NCI-H2227 treated with DMSO at 0.1 percent for 48 hours (cell line): ENCODE measurements around the gene DDAH1.
"Not testable (repeated sequence)": the region's sequence is repeated elsewhere in the genome, so short reads cannot be mapped to it uniquely, and the experiment has no call there.

Experiments
- DNase-seq: peaks from one replicate; lab custom pipeline; 2025; lab: John Stamatoyannopoulos, UW

The DDAH1 gene

DNA sequence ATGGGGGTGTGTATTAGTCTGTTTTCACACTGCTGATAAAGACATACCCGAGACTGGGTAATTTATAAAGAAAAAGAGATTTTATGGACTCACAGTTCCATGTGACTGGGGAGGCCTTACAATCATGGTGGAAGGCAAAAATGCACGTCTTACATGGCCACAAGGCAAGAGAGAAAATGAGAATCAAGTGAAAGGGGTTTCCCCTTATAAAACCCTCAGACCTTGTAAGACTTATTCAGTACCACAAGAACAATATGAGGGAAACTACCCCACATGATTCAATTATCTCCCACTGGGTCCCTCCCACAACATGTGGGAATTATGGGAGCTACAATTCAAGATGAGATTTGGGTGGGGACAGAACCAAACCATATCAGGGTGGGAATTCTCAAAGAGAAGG is 5.2 kb upstream of the DDAH1 start:
- not testable (repeated sequence) for DNase-seq

- DNase-seq = no peak
These were observed 3.1 kb upstream of the DDAH1 start for GRCh38 chr1:85467929-85468540.

DNA sequence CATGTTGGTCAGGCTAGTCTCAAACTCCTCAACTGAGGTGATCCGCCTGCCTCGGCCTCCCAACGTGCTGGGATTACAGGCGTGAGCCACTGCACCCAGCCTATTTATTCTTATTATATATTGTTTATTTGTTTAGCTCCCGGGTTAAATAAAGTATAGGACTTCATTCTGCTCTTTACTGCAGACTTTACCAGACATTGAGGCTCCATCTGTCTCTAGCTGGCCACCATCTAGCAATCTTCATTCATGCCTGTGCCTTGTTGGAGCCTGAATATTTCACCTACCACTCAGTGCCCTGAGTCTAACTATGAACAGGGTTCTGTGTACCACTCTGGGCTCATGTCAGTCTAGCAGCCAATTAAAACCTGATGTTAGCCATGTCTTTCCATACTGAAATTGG is 2.1 kb upstream of the DDAH1 start:
- no peak for DNase-seq

- DNase-seq = no peak
These were observed 801 bp upstream of the DDAH1 start for GRCh38 chr1:85465786-85466134.

DNA sequence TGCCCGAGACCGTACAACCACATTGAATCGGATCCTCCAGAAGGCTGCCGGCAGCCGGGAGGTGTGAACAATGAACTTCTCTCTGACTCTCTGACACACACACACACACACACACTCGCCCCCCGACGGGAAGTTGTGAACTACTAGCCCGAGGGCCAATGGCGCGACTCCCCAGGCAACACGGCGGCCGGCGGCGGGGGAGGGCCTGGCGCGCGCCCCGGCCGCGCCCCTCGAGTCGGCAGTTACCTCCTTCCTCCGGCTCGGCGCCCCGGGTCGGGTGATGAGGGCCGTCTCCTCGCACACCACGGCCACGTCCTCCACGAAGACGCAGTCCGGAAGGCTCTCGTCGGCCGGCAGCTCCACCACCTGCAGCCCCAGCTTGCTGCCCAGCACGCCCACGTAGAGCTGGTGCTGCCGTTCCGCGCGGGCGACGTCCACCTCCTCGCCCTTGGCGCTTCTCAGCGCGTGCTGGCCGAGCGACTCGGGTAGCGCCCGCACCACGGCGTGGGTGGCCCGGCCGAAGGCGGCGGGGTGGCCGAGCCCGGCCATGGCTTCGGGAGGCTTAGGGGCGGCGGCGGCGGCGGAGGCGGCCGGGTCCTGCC is 361 bp downstream of the DDAH1 start:
- no peak for DNase-seq

DNA sequence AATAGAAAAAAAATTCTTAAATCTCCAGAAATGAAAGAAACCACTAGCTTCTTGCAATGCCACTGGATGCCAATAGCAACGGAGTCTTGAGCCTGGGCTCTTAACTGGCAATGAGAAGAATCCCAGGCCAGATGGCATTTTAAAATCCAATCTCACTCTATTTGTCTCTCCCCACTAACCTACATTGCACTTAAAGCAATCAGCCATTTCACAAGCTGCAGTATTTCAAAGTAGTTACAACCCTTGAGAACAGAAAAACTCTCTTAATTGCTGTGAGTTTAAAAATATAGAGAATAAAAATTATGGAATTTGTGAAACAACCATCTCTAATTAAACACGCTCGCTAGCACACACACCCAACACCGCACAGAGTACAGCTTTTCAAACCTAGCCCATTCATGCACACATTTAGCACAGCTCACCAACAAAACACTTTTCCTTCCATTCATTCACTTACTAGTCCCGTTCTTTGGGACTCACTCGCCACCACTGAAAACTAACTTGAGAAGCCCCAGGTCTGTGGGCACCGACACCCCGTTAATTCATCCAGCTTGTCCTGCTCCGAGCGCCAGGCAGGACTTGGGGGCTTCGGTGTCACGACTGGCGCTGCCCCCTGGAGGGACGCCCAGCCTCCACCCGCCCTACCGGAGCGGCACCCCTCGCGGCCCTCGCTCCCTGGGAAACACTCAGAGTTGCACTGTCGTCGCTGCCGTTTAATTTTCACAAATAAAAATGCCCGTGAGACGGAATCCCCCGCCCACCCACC is 1.0 kb downstream of the DDAH1 start:
- DNase-seq = peak; percentile 5

DNA sequence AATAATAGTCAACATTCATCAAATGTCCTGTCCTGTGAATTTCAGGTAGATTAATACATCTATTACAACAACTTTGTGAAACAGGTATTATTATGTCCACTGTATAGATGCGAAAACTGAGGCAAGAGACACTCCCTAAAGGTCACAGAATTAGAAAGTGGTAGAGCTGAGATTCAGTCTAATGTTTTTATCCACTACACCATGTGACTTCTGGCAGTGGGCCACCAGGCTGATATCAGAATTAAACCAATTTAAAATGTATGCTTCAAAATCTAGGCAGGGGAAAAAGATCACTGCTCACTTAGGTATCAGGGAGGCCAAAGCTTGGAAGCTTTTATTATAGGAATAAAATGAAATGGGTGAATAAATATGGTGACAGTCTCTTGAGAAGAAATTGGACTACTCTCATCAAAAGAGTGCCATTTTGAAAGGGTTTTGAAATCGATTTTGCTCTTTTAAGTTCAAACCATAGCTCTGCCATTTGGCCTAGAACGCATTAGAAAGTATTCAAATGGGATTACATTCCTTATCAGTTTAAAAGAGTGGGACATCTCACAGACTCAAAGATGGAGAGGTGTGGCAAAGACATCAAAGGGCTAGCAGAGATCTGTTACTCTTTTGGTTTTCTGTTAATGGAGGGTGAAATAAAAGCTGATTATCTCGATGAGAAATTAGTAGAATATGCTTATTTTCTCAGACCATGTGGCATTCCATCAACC is 1.9 kb downstream of the DDAH1 start:
- DNase-seq = no peak

DNA sequence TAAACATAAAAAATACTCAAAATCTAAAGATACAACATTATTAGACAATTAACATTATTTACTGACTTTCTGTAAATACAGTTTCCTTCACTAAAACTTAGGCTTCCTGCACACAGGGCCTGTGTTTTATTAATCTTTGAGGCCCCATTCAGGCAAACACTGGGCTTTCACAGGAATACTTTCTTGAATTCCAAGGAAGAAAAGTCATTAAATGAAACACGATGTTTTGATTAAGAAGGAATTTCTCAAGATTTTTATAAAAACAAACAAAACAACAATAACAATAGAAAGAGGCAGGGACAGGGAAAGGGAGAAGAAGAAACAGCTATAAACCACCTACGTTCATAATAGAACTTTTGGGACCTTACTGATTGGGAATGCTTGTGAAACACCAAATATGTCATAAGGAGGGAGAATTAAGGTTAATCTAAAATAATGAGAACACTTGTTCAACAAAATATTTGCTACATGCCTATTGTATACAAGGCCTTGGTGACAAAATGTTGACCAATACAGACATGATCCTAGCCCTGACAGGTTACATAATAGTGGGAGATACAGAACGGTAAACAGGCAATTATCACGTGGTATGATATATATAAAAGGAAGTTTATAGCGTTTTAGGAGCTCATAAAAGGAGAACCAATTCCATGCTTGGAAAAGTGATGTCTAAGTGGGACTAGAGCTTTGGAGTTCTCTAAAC is 3.6 kb downstream of the DDAH1 start:
- no peak for DNase-seq

DNA sequence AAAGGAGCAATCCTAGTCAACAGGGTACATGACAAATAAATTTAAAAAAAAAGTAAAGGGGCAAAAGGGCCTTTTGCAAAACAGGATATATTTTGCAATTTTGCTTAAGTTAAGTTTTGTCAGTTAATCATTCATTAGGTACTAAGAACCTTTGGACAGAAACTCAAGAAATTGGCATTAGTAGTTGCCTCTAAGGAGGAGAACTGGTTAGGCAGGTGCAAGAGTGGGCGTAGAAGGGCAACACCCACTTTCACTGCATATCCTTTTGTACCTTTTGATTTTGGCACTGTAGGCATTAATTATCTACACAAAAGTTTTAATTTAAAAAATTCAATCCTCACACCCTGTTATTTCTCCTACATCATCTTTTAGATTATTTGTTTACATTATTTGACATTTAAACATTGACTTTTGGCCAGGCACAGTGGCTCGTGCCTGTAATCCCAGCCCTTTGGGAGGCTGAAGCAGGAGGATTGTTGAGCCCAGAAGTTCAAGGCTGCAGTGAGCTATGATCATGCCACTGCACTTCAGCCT is 4.3 kb downstream of the DDAH1 start:
- DNase-seq = no peak

DNA sequence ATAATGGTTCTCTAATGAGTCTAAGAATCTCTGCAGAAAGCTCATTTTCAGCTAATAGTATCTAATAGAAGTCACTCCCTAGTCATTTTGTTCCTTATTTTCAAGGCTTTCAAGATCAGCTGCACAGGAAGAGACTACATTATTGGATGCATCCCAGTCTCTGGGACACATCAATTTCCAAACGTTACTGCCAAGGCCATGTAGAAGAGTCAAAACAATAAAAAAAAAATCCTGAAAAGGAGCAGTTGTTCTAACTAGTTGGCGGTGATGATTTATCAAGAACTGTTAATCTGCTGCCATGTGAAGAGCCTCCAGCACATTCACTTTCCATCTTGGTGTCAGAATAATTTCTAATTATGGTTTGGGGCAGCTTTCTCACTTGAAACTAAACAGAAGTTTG is 5.7 kb downstream of the DDAH1 start:
- DNase-seq = no peak

- no peak for DNase-seq
These were observed 10.7 kb downstream of the DDAH1 start for GRCh38 chr1:85454214-85454613.

- DNase-seq = no peak
These were observed 11.2 kb downstream of the DDAH1 start for GRCh38 chr1:85453640-85454194.

GRCh38 chr1:85452948-85453347 is 12.0 kb downstream of the DDAH1 start:
- DNase-seq = no peak

DNA sequence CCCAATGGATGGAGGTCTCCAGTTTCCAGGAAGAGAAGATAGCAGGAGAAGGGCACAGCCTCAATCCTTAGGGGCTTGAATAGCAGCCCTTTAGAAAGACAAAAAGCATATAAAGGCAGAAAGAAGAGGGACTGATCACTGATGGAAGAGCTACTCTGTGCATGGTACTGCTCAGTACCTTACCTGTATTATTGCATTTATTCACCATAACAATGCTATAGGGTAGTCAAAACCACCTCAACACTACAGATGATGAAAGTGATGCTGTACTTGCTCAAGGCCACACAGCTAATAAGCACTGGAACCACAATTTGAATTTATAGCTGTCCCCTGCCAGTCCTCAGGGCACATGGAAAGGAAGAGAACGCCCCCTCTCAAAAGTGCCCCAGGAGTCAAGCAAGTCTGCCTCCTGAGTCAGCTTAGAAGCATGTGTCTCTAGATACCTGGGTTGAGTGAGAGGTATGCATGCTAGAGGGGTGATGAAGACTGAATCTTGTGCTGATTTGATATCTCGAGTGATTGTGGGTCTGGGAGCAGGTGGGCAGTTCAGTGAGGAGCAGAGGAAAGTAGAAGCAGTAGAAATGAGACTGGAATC is 13.6 kb downstream of the DDAH1 start:
- DNase-seq = no peak

GRCh38 chr1:85450832-85451231 is 14.1 kb downstream of the DDAH1 start:
- DNase-seq = no peak

- no peak for DNase-seq
These were observed 15.6 kb downstream of the DDAH1 start for GRCh38 chr1:85449356-85449755.

DNA sequence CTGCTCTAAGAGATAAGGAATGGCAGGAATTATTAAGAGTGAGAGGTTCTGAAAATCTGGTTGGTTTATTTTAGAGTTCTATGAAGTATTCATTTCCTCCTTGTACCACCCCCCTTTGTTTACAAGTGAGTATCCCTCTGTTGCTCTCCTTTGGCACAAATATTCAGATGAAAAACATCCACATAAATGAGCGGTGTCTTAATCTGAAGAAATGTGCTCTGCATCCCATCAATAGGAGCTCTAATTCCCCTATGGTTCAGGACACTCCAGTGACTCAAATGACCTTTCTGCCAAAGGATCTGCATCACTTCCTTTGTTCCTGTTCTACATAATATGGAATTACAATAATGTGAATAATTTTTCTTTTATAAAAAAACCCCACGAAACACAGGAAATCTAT is 16.6 kb downstream of the DDAH1 start:
- DNase-seq = no peak

GRCh38 chr1:85447006-85447943 is 17.7 kb downstream of the DDAH1 start:
- no peak for DNase-seq

GRCh38 chr1:85445906-85446305 is 19.1 kb downstream of the DDAH1 start:
- no peak for DNase-seq

DNA sequence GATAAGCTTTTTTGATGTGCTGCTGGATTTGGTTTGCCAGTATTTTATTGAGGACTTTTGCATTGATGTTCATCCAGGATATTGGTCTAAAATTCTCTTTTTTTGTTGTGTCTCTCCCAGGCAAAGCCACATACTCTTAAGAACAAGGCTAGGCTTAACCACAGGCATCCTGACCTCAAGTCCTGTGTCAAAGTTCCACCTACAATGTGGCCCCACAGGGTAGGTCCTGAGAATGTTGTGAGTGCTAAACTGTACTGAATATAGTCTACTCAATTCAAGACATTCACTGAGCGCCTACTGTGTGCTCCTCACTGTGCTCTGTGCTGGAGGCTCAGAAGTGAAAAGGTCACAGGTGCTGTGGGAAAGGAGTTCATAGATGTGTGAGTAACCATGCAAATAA is 20.6 kb downstream of the DDAH1 start:
- no peak for DNase-seq
